Measurements from ENCODE around the gene PKN1. TPM values are rescaled to one million over a fixed set of nuclear protein-coding genes. Genes with fewer than 3 reads are reported as not detected.

The PKN1 gene

DNA sequence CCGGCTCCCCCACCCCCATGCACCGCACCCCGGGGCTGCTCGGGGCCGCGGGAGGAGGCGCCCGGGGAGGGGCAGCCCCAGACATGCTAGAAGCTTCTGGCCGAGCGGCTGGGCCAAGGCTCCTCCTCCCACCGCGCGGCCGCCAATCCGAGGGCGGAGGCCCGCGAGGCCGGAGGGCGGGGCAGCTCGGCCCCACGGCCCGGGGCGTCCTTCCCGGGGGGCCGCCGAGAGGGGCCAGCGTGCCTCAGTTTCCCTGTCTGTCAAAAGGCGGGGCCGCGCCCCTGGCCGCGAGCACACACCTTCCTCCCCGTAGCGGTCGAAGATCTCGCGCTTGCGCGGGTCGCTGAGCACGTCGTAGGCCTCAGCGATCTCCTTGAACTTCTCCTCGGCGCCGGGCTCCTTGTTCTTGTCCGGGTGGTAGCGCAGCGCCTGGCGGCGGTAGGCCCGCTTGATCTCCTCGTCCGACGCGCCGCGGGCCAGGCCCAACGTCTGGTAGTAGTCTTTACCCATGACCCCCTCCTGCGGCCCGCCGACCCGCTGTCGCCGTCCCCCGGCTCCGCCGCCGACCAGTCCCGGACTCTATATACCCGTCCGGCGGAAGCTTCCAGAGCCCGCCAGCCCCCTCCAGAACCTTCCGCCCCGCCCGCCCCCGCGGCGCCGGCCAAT, 84.9 kb downstream of the PKN1 start, which contains the start of gene DNAJB1:
DNAJB1 (minus strand) TSS at position 558 of the 666 bp plus-strand sequence; CDS start at position 510, 48 bp downstream.
- peak within 1 kb of the TSS; percentile 89 for H3K4me2 ChIP-seq (ENCODE audit: low read length)
- peak within 1 kb of the TSS; percentile 84 for H3K18ac ChIP-seq (ENCODE audit: low read length)
- no peak within 1 kb of the TSS for H4K8ac ChIP-seq (ENCODE audit: low read depth, low read length)
- peak within 1 kb of the TSS; percentile 77 for H3K4ac ChIP-seq (ENCODE audit: low read depth, low read length)
- H3K27me3 ChIP-seq (ENCODE audit: insufficient read depth, low read length, poor library complexity) = no peaks in the 10 kb centered on the region
- H3K4me1 ChIP-seq (ENCODE audit: control insufficient read depth, low read depth, low read length) = peaks cover 8% of the 10 kb centered on the region
- peak within 1 kb of the TSS; percentile 87 for H3K4me3 ChIP-seq (ENCODE audit: low read length)
- peak within 1 kb of the TSS; percentile 88 for H3K27ac ChIP-seq (ENCODE audit: low read depth, low read length)
- H3K56ac ChIP-seq (ENCODE audit: low read length) = peak within 1 kb of the TSS; percentile 97
- no peak within 1 kb of the TSS for H2BK5ac ChIP-seq (ENCODE audit: low read length)
- peak within 1 kb of the TSS; percentile 48 for H2BK120ac ChIP-seq (ENCODE audit: low read depth, low read length)
- peaks cover 17% of the 10 kb centered on the region for H3K36me3 ChIP-seq (ENCODE audit: control insufficient read depth, insufficient read depth, low read length)
- peak within 1 kb of the TSS; percentile 99 for H3K9ac ChIP-seq (ENCODE audit: low read length)
- WGBS (ENCODE audit: extremely low coverage, insufficient coverage, low lambda C conversion rate) = no CpG with 5 or more reads among the region's 82 CpGs
- H2AK5ac ChIP-seq (ENCODE audit: low read length) = peak within 1 kb of the TSS; percentile 36
- H3K23ac ChIP-seq (ENCODE audit: low read length) = no peak within 1 kb of the TSS
- H3K79me2 ChIP-seq (ENCODE audit: control insufficient read depth, insufficient read depth, low read length) = peaks cover 25% of the 10 kb centered on the region
- peak; percentile 73 for DNase-seq
- no peak within 1 kb of the TSS for H2BK15ac ChIP-seq (replicated peaks; ENCODE audit: low read depth)
- peaks cover 19% of the 10 kb centered on the region for H3K79me1 ChIP-seq (ENCODE audit: low read length)
- H4K5ac ChIP-seq (ENCODE audit: low read length) = no peak within 1 kb of the TSS

- H3K27ac ChIP-seq (ENCODE audit: low read depth, low read length) = no peak overlapping the region
These were observed 86.2 kb downstream of the PKN1 start for GRCh38 chr19:14519245-14519859.

GRCh38 chr19:14519860-14520407, 86.8 kb downstream of the PKN1 start:
- no CpG with 5 or more reads among the region's 2 CpGs for WGBS (ENCODE audit: extremely low coverage, insufficient coverage, low lambda C conversion rate)
- no peak for DNase-seq
- H4K5ac ChIP-seq (ENCODE audit: low read length) = no peak overlapping the region
- no peaks in the 10 kb centered on the region for H3K27me3 ChIP-seq (ENCODE audit: insufficient read depth, low read length, poor library complexity)
- H3K4me2 ChIP-seq (ENCODE audit: low read length) = no peak overlapping the region
- no peak overlapping the region for H3K23ac ChIP-seq (ENCODE audit: low read length)
- peaks cover 8% of the 10 kb centered on the region for H3K4me1 ChIP-seq (ENCODE audit: control insufficient read depth, low read depth, low read length)
- no peak overlapping the region for H3K18ac ChIP-seq (ENCODE audit: low read length)
- H4K8ac ChIP-seq (ENCODE audit: low read depth, low read length) = no peak overlapping the region
- peak overlapping the region; percentile 7 for H3K56ac ChIP-seq (ENCODE audit: low read length)
- H3K79me1 ChIP-seq (ENCODE audit: low read length) = peaks cover 19% of the 10 kb centered on the region
- H2AK5ac ChIP-seq (ENCODE audit: low read length) = no peak overlapping the region
- H2BK15ac ChIP-seq (replicated peaks; ENCODE audit: low read depth) = no peak overlapping the region
- no peak overlapping the region for H3K27ac ChIP-seq (ENCODE audit: low read depth, low read length)
- H3K4ac ChIP-seq (ENCODE audit: low read depth, low read length) = no peak overlapping the region
- peaks cover 14% of the 10 kb centered on the region for H3K36me3 ChIP-seq (ENCODE audit: control insufficient read depth, insufficient read depth, low read length)
- H3K79me2 ChIP-seq (ENCODE audit: control insufficient read depth, insufficient read depth, low read length) = peaks cover 25% of the 10 kb centered on the region
- no peak overlapping the region for H3K4me3 ChIP-seq (ENCODE audit: low read length)
- H2BK5ac ChIP-seq (ENCODE audit: low read length) = no peak overlapping the region
- no peak overlapping the region for H2BK120ac ChIP-seq (ENCODE audit: low read depth, low read length)
- H3K9ac ChIP-seq (ENCODE audit: low read length) = no peak overlapping the region

More at GRCh38 chr19:14519245-14519859, 86.2 kb downstream of the PKN1 start:
- Histone ChIP-seq H3K4me2 (ENCODE audit: low read length) (no peak overlapping the region), H3K23ac (ENCODE audit: low read length) (no peak overlapping the region), H3K4ac (ENCODE audit: low read depth, low read length) (no peak overlapping the region), H3K18ac (ENCODE audit: low read length) (no peak overlapping the region), H3K79me2 (ENCODE audit: control insufficient read depth, insufficient read depth, low read length) (peaks cover 25% of the 10 kb centered on the region), H3K4me1 (ENCODE audit: control insufficient read depth, low read depth, low read length) (peaks cover 8% of the 10 kb centered on the region), H3K36me3 (ENCODE audit: control insufficient read depth, insufficient read depth, low read length) (peaks cover 17% of the 10 kb centered on the region), H2BK120ac (ENCODE audit: low read depth, low read length) (no peak overlapping the region), H4K8ac (ENCODE audit: low read depth, low read length) (no peak overlapping the region), H3K56ac (ENCODE audit: low read length) (peak overlapping the region; percentile 34), H3K79me1 (ENCODE audit: low read length) (peaks cover 19% of the 10 kb centered on the region), H4K5ac (ENCODE audit: low read length) (no peak overlapping the region), H2AK5ac (ENCODE audit: low read length) (peak overlapping the region; percentile 38), H2BK5ac (ENCODE audit: low read length) (no peak overlapping the region), H2BK15ac (replicated peaks; ENCODE audit: low read depth) (no peak overlapping the region), H3K27me3 (ENCODE audit: insufficient read depth, low read length, poor library complexity) (no peaks in the 10 kb centered on the region), H3K9ac (ENCODE audit: low read length) (no peak overlapping the region), H3K4me3 (ENCODE audit: low read length) (no peak overlapping the region)
- WGBS (ENCODE audit: extremely low coverage, insufficient coverage, low lambda C conversion rate) = no CpG with 5 or more reads among the region's 22 CpGs
- no peak for DNase-seq

- WGBS (ENCODE audit: extremely low coverage, insufficient coverage, low lambda C conversion rate) = no CpG with 5 or more reads among the region's 4 CpGs
- Histone ChIP-seq H3K9ac (ENCODE audit: low read length) (no peak overlapping the region), H2BK120ac (ENCODE audit: low read depth, low read length) (no peak overlapping the region), H3K79me2 (ENCODE audit: control insufficient read depth, insufficient read depth, low read length) (peaks cover 22% of the 10 kb centered on the region), H3K27ac (ENCODE audit: low read depth, low read length) (no peak overlapping the region), H3K4me2 (ENCODE audit: low read length) (no peak overlapping the region), H2BK5ac (ENCODE audit: low read length) (no peak overlapping the region), H3K23ac (ENCODE audit: low read length) (no peak overlapping the region), H3K18ac (ENCODE audit: low read length) (no peak overlapping the region), H3K56ac (ENCODE audit: low read length) (no peak overlapping the region), H2AK5ac (ENCODE audit: low read length) (no peak overlapping the region), H3K4ac (ENCODE audit: low read depth, low read length) (no peak overlapping the region), H3K36me3 (ENCODE audit: control insufficient read depth, insufficient read depth, low read length) (peaks cover 9% of the 10 kb centered on the region), H4K8ac (ENCODE audit: low read depth, low read length) (no peak overlapping the region), H4K5ac (ENCODE audit: low read length) (no peak overlapping the region), H3K79me1 (ENCODE audit: low read length) (peaks cover 13% of the 10 kb centered on the region), H3K4me1 (ENCODE audit: control insufficient read depth, low read depth, low read length) (peaks cover 8% of the 10 kb centered on the region), H3K27me3 (ENCODE audit: insufficient read depth, low read length, poor library complexity) (no peaks in the 10 kb centered on the region), H2BK15ac (replicated peaks; ENCODE audit: low read depth) (no peak overlapping the region), H3K4me3 (ENCODE audit: low read length) (no peak overlapping the region)
- no peak for DNase-seq
These were observed 87.4 kb downstream of the PKN1 start for GRCh38 chr19:14520543-14520942.

Small RNAs within 50 kb of the gene (small RNA-seq; reads per million reads assigned to genes)
- gene SNRPGP15 (ENCODE audit: insufficient read depth) = not detected

Data from mesendoderm (in vitro differentiated cells).